ENCODE results near the gene XBP1.

DNA sequence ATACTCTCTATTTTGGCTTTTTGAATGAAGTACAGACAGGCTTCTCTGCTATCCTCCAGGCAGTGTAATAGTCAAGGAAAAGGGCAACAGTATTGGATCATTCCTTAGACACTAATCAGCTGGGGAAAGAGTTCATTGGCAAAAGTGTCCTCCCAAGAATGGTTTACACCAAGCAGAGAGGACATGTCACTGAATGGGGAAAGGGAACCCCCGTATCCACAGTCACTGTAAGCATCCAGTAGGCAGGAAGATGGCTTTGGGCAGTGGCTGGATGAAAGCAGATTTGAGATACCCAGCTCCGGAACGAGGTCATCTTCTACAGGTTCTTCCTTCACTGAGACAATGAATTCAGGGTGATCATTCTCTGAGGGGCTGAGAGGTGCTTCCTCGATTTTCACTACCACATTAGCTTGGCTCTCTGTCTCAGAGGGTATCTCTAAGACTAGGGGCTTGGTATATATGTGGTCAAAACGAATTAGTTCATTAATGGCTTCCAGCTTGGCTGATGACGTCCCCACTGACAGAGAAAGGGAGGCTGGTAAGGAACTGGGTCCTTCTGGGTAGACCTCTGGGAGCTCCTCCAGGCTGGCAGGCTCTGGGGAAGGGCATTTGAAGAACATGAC, 5.2 kb downstream of the XBP1 start:
- TF ChIP-seq POLR2A (IDR thresholded peaks at IDR 0.05; ENCODE audit: low read depth, low read length) = no peak
- TF ChIP-seq TAF1 (IDR thresholded peaks at IDR 0.05; ENCODE audit: borderline replicate concordance, low read depth, low read length) = no peak

Data from GM12892 (cell line).